HG02973 (cell line): ENCODE results near the gene GTF3C5.
"Not testable (repeated sequence)": the region's sequence is repeated elsewhere in the genome, so short reads cannot be mapped to it uniquely, and the experiment has no call there.

Experiments used
- ATAC-seq: cut with Tn5 transposase; IDR thresholded peaks from one replicate; pipeline ENCODE4 v1.9.1; 2021; ENCODE audit warnings: moderate library complexity; ENCODE audit not compliant: unreplicated experiment

The GTF3C5 gene

DNA sequence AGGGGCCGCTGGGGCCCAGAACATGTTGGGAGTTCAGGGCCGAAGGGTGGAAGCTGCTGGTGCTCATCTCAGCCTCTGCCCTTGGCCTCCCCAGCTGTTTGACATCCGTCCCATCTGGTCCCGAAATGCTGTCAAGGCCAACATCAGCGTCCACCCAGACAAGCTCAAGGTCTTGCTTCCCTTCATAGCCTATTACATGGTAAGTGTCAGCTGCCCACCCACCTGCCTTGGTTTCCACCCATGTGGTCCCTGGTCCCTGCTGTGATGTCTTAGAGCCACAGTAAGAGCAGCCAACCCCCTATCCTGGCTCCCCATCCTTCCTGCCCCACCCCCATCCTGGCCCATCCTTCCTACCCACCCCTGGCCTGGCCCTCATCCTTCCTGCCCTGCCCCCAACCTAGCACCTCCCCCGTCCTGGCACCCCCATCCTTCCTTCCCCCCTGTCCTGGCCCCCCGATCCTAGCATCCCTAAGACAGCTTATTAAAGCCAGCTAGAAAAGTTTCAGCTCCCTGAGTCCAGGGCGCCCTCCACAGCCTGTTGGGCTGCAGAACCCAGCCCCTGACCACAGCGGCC, 21.3 kb downstream of the GTF3C5 start:
- no peak for ATAC-seq

DNA sequence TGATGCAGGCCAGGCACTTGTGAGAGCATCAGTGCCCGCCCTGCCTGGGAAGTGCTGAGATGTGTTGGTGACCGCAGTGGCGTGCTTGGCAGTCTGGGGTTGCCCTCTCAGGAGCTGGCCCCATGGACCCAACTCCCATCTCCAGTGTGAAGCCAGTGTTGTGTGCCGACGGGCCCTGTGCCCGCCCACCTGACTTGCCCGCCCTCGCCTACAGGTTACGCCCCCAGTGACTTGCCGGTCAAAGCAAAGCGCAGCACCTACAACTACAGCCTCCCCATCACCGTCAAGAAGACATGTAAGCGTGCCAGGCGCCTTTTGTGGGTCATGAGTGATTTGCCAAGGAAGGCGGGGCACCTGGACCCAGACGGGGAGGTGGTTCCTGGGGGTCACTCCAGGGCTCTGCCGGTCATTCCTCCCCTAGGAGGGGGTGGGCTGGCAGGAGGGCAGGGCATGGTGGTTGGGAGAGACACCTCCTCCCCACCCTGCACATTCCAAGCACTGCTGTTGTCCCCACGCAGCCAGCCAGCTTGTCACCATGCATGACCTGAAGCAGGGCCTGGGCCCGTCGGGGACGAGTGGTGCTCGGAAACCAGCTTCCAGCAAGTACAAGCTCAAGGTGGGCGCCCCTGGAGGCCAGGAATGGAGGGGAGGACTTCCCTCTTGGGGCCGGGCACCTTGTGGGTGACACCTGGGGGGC, 23.5 kb downstream of the GTF3C5 start:
- no peak for ATAC-seq

DNA sequence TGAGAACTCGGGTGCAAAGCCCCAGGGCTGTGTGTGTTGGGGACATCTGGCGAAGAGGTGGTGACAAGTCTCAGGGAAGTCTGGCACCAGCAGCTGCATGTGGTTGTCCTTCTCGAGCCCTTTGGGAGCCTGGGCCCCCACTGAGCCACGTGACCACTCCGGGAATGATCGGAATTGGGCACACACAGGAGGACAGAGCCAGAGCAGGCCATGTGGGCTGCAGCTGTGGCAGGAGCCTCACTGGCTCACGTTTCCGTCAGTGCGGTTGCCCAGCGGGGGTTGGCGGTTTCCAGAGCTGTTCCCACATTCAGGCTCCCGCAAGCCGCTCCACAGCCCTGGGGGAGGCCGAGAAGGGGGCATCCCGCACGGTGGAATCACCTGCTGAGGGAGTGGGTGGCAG, 24.2 kb downstream of the GTF3C5 start:
- ATAC-seq, result no peak

DNA sequence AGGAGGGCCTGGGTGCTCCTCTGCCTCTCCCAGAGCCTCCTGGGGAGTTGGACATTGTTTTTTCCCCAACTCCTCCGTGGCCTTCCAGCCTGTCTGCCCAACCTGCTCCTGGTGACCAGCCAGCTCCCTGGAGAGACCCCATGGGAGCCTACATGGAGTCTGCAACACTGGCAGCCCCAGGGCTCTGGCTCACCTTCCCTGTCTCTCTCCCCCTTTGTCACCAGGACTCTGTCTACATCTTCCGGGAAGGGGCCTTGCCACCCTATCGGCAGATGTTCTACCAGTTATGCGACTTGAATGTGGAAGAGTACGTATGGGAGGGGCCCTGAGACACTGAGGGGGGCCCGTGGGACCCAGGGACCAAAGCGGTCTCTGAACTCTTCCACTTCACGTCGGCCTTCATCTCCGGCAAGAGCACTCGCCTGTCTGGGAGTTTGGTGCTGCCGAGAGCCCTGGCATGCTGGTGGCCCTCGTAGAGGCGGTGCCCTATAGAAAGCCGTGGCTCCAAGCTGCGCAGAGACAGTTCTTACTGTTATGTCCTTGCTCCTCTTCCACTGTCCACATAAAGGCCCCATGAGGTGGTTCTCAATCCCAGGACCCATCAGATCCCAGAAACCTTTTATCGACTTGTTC, 25.1 kb downstream of the GTF3C5 start:
- no peak for ATAC-seq

DNA sequence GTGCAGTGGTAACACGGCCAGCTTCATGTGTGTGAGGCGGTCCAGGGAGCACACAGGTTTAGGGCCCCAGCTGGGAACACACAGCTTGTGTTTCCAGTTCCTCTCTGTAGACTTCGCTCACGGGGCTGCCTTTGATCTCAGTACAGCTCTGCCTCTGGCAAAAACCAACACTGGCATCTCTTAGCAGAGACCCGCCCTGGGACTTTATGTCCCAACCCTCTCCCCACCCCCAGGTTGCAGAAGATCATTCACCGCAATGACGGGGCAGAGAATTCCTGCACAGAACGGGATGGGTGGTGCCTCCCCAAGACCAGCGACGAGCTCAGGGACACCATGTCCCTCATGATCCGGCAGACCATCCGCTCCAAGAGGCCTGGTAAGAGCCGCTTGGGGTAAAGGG, 25.7 kb downstream of the GTF3C5 start:
- no peak for ATAC-seq

DNA sequence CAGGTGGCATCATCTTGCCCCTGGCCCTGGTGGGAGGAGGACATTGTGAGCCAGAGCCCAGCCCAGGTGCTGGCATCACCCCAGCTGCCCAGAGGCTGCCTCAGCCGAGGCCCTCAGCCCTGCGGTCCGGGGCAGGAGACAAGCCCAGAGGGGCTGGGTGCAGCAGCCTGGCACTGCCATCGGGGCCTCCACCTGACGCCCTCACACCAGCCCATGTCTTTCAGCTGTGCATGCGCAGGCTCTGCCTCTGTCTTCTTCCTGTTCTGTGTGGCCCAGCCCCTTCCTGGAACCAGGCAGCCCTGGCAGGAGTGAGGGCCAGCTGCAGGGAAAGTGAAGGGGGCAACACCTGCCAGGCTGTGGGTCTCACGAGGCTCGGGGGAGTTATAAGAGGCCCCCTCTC, 26.2 kb downstream of the GTF3C5 start:
- no peak for ATAC-seq

DNA sequence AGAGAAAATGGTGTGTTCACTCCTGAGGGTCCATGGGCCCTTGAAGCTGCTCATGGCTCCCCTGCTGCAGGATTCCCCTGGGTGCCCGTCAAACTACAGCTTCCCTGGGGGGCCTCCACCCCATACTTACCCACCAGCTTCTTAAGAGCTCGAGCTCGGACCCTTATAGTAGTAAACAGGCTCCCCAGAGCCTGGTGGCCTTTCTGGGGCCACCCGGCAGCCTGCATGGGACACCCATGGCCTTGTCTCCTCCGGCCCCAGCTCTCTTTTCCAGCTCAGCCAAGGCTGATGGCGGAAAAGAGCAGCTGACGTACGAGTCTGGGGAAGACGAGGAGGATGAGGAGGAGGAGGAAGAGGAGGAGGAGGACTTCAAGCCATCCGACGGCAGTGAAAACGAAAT, 26.8 kb downstream of the GTF3C5 start:
- no peak for ATAC-seq

DNA sequence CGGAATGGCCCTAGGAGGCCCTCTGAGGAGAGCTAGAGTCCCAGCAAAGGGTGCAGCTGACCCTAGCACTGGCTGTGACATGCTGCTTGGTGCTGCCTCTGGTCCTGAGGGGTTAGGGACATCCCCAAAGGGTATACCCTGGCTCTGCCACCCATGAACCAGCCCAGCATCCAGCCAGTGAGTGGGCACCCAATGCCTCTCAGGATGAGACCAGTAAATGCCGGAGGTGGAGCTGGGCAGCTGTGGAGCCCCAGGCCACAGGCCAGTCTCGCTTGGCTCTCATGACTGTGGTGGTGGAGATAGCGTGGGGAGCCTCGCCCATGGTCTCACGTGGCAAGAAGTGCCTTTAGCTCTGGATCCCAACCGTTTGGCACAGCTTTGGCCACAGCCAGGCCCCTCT, 27.3 kb downstream of the GTF3C5 start:
- ATAC-seq, result no peak

DNA sequence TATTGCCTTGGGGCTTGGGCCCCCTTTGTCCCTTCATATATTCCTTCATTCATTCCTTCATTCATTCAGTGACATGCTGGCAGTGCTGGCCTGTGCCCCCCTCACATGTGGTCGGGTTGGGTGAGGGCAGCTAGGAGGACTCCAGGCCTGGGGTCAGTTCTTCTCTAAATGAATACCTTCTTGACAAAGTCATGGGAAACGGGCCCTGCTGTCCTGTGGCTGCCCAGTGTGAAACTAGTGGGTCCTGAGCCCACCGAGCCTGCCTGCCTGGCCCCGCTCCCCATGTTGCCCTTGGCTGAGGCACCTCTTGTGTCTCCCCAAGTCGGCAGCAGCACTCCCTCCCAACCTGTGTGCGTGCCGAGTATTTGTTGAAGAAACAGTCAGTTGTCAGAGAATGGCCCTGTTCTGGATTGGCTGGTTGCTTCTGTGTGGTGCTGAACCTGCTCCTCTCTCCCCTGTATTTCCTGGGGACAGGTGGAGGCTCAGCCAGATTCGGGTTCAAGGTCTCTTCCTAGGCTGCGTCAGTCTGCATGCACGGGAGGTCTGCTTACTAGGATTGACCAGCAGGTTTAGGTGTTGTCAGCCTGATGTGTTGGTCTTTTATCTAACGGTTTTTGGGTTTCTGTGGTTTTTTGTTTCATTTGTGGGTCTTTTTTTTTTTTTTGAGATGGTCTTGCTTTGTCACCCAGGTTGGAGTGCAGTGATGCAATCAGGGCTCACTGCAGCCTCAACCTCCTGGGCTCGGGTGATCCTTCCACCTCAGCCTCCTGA, 27.9 kb downstream of the GTF3C5 start:
- no peak for ATAC-seq

DNA sequence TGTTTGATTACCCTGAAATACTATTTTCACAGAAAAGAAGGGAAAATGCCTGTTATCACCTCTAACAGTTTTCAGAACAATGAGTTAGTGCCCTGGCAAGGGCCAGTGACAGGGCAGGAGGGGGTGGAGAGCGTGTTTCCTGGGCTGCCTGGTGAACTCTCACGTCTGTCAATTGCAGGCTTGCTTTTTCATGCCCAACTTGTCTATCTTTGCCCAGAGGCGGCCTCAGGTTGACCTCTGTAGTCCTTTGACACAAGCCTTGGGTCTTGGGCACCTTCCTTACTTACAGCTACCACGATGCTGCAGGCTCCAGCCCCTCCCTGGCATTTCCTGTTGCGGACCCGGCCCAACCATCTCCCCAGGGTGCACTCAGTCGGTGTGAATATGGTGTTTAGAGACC, 28.8 kb downstream of the GTF3C5 start:
- ATAC-seq, result no peak

DNA sequence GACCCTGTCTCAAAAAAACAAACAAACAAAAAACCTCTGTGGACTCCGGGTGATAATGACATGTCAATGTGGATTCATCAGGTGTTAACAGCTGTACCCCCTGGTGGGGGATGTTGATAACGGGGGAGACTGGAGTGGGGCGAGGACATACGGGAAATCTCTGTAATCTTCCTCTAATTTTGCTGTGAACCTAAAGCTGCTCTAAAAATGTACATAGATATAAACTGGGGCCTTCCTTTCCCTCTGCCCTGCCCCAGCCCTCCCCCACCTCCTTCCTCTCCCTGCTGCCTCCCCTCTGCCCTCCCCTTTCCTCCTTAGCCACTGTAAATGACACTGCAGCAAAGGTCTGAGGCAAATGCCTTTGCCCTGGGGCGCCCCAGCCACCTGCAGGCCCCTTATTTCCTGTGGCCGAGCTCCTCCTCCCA, 29.6 kb downstream of the GTF3C5 start:
- no peak for ATAC-seq

DNA sequence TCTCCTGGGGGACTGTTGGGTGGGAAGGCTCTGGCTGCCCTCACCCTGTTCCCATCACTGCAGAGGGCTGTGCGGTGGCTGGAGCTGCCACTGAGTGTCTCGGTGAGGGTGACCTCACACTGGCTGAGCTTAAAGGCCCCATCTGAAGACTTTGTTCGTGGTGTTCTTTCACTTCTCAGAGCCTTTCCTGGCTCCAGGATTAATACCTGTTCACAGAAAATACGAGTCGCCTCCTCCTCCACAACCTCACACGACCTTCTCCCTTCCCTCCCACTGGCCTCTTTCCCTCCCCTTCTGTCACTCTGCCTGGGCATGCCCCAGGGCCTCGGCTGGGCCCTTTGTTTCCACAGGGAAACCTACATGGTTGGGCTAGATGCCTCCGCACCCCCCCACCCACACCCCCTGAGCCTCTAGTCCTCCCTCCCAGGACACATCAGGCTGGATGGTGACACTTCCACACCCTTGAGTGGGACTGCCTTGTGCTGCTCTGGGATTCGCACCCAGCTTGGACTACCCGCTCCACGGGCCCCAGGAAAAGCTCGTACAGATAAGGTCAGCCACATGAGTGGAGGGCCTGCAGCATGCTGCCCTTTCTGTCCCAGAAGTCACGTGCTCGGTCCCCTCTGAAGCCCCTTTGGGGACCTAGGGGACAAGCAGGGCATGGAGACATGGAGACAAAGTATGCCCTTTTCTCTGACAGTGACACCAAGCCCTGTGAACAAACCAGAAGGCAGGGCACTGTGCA, 30.4 kb downstream of the GTF3C5 start:
- not testable (repeated sequence) for ATAC-seq

DNA sequence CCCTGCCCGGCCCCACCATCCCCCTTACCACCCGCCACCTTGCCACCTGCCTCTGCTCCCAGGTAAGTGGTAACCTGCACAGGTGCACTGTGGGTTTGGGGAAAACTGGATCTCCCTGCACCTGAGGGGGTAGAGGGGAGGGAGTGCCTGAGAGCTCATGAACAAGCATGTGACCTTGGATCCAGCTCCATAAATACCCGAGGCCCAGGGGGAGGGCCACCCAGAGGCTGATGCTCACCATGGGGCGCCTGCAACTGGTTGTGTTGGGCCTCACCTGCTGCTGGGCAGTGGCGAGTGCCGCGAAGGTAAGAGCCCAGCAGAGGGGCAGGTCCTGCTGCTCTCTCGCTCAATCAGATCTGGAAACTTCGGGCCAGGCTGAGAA, 31.0 kb downstream of the GTF3C5 start, which contains the start of gene CEL:
Gene CEL, plus strand, starts transcription at position 218 of the 382 bp plus-strand sequence. Its CDS starts 22 bp downstream, at position 240.
- ATAC-seq, result not testable (repeated sequence)

DNA sequence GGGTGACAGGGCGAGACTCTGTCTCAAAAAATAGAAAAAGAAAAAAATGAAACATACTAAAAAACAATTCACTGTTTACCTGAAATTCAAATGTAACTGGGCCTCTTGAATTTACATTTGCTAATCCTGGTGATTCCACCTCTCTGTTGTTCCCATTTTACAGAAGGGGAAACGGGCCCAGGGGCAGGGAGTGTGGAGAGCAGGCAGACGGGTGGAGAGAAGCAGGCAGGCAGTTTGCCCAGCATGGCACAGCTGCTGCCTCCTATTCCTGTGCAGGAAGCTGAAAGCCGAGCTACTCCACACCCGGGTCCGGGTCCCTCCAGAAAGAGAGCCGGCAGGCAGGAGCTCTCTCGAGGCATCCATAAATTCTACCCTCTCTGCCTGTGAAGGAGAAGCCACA, 31.8 kb downstream of the GTF3C5 start:
- not testable (repeated sequence) for ATAC-seq

DNA sequence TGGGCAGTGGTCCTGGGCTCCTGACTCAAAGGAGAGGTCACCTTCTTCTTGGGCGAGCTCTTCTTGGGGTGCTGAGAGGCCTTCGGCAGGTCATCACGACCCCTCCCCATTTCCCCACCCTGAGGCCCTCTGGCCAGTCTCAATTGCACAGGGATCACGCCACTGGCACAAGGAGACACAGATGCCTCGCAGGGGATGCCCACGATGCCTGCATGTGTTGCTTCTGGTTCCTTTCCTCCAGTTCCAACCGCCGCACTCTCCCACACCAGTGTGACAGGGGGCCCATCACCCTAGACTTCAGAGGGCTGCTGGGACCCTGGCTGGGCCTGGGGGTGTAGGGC, 32.3 kb downstream of the GTF3C5 start:
- no peak for ATAC-seq

DNA sequence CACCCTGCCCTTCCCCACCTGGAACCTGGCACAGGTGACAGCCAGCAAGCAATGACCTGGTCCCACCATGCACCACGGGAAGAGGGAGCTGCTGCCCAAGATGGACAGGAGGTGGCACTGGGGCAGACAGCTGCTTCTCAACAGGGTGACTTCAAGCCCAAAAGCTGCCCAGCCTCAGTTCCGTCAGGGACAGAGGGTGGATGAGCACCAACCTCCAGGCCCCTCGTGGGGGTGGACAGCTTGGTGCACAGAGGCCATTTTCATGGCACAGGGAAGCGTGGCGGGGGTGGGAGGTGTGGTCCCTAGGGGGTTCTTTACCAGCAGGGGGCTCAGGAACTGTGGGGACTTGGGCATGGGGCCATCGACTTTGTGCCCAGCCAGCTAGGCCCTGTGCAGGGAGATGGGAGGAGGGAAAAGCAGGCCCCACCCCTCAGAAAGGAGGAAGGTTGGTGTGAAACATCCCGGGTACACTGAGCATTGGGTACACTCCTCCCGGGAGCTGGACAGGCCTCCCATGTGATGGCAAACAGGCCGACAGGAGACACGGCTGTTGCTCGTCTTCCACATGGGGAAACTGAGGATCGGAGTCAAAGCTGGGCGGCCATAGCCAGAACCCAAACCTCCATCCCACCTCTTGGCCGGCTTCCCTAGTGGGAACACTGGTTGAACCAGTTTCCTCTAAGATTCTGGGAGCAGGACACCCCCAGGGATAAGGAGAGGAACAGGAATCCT, 32.9 kb downstream of the GTF3C5 start:
- ATAC-seq, result no peak

DNA sequence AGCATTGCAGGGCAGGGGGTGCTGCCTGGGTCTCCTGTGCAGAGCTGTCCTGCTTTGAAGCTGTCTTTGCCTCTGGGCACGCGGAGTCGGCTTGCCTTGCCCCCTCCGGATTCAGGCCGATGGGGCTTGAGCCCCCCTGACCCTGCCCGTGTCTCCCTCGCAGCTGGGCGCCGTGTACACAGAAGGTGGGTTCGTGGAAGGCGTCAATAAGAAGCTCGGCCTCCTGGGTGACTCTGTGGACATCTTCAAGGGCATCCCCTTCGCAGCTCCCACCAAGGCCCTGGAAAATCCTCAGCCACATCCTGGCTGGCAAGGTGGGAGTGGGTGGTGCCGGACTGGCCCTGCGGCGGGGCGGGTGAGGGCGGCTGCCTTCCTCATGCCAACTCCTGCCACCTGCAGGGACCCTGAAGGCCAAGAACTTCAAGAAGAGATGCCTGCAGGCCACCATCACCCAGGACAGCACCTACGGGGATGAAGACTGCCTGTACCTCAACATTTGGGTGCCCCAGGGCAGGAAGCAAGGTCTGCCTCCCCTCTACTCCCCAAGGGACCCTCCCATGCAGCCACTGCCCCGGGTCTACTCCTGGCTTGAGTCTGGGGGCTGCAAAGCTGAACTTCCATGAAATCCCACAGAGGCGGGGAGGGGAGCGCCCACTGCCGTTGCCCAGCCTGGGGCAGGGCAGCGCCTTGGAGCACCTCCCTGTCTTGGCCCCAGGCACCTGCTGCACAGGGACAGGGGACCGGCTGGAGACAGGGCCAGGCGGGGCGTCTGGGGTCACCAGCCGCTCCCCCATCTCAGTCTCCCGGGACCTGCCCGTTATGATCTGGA, 33.7 kb downstream of the GTF3C5 start:
- ATAC-seq, result no peak

DNA sequence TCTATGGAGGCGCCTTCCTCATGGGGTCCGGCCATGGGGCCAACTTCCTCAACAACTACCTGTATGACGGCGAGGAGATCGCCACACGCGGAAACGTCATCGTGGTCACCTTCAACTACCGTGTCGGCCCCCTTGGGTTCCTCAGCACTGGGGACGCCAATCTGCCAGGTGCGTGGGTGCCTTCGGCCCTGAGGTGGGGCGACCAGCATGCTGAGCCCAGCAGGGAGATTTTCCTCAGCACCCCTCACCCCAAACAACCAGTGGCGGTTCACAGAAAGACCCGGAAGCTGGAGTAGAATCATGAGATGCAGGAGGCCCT, 34.2 kb downstream of the GTF3C5 start:
- ATAC-seq, result no peak

DNA sequence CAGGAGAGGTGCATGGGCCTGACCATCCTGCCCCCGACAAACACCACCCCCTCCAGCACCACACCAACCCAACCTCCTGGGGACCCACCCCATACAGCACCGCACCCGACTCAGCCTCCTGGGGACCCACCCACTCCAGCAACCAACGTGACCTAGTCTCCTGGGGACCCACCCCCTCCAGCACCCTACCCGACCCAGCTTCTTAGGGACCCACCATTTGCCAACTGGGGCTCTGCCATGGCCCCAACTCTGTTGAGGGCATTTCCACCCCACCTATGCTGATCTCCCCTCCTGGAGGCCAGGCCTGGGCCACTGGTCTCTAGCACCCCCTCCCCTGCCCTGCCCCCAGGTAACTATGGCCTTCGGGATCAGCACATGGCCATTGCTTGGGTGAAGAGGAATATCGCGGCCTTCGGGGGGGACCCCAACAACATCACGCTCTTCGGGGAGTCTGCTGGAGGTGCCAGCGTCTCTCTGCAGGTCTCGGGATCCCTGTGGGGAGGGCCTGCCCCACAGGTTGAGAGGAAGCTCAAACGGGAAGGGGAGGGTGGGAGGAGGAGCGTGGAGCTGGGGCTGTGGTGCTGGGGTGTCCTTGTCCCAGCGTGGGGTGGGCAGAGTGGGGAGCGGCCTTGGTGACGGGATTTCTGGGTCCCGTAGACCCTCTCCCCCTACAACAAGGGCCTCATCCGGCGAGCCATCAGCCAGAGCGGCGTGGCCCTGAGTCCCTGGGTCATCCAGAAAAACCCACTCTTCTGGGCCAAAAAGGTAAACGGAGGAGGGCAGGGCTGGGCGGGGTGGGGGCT, 35.6 kb downstream of the GTF3C5 start:
- ATAC-seq, result no peak
